ENCODE results near the gene GSTM1. TPM values are rescaled to one million over a fixed set of nuclear protein-coding genes. Genes with fewer than 3 reads are reported as not detected.
A peak's percentile ranks its signal among the peaks of the same experiment; 100 is the strongest.

The GSTM1 gene
- total and polyA plus RNA-seq, 2 of the 8 experiments (the other 6 are each of a cell fraction or from before 2014, with no cell fraction given), result 16.7 to 42.5 TPM

DNA sequence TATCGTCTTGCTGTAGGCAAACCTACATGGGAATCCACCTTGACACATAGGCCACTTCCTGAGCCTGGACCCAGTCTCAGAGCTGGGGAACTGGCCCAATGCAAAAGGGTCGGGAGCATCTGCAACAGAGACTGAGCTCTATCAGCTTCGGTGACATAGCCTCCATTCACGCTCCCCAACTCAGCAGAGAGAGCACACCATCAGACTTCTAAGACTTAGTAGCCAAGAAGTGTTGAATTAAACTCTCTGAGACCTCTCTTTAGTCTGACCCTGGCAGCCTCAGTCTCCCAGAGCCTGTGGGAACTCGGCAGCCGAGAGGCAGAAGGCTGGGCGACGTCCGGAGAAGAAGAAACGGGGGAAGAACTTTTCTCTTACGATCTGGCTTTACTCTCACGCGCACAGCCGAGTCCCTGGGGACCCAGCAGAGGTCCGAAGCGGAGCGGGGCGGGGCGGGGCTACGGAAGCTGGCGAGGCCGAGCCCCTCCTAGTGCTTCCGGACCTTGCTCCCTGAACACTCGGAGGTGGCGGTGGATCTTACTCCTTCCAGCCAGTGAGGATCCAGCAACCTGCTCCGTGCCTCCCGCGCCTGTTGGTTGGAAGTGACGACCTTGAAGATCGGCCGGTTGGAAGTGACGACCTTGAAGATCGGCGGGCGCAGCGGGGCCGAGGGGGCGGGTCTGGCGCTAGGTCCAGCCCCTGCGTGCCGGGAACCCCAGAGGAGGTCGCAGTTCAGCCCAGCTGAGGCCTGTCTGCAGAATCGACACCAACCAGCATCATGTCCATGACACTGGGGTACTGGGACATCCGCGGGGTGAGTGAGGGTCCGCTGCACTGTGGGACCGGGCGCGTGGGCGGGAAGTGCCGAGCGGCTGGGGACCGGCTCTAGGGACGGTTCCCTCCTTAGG lies 31.8 kb upstream of the GSTM1 start, which contains the start of gene GSTM4:
TSS of gene GSTM4 (plus strand) at position 485 of the 905 bp plus-strand sequence. CDS start at position 776, 291 bp downstream.
- Histone ChIP-seq H3K79me2 (ENCODE audit: control insufficient read depth in 1 of 2, insufficient read depth in 2 of 2, low read length in 2 of 2) (no peaks in the 10 kb centered on the region), H3K18ac (ENCODE audit: extremely low read depth, low read length) (peak within 1 kb of the TSS; percentile 83), H2AFZ (ENCODE audit: low read length) (peak within 1 kb of the TSS; percentile 75), H2BK12ac (ENCODE audit: low read depth, low read length) (peak within 1 kb of the TSS; percentile 53; the same call in 1 of the 2 replicates), H3K23me2 (ENCODE audit: low read depth, low read length) (peaks cover 9% of the 10 kb centered on the region), H3K56ac (replicated peaks; ENCODE audit: insufficient read length, low read depth, low read length) (peak within 1 kb of the TSS; percentile 86), H3K36me3 (ENCODE audit: control insufficient read depth in 2 of 4, insufficient read depth in 4 of 4, low read length in 3 of 4) (no peaks in the 10 kb centered on the region), H4K8ac (ENCODE audit: extremely low read depth, insufficient read depth, low read length) (peak within 1 kb of the TSS; percentile 81), H3K27me3 (replicated peaks in 1 of 4; ENCODE audit: control insufficient read depth in 3 of 4, extremely low read depth in 1 of 4, insufficient read depth in 3 of 4, low read length in 3 of 4) (peaks cover 0 to 5% (median 4%) of the 10 kb centered on the region in 4 experiments; a peak in 6 of 7 replicates), H2BK120ac (replicated peaks; ENCODE audit: low read depth, low read length) (no peak within 1 kb of the TSS), H3K4me3 (ENCODE audit: extremely low read depth in 1 of 4, insufficient read depth in 2 of 4, low read depth in 3 of 4, low read length in 4 of 4) (peak within 1 kb of the TSS; percentile 59 to 74 (median 66)), H4K5ac (ENCODE audit: insufficient read length, low read depth, low read length) (peak within 1 kb of the TSS; percentile 6), H4K20me1 (replicated peaks in 1 of 2; ENCODE audit: control insufficient read depth in 1 of 2, insufficient read depth in 2 of 2, low read length in 2 of 2) (no peaks in the 10 kb centered on the region), H2BK20ac (ENCODE audit: low read length) (no peak within 1 kb of the TSS), H3K4ac (replicated peaks; ENCODE audit: insufficient read length, low read depth, low read length) (no peak within 1 kb of the TSS), H3K9me3 (ENCODE audit: insufficient read depth in 2 of 2, low read depth in 1 of 2, low read length in 1 of 2) (no peaks in the 10 kb centered on the region), H3K27ac (ENCODE audit: low read depth, low read length) (no peak within 1 kb of the TSS), H3K4me2 (ENCODE audit: insufficient read depth in 1 of 2, low read depth in 2 of 2, low read length in 2 of 2) (peak within 1 kb of the TSS; percentile 74 to 79), H2BK15ac (ENCODE audit: low read length) (0 out of 2 replicates have a peak within 1 kb of the TSS, but pooled peaks have one; percentile 36), H2BK5ac (ENCODE audit: low read depth, low read length) (peak within 1 kb of the TSS; percentile 91; the same call in 1 of the 2 replicates), H3K9ac (replicated peaks in 1 of 4; ENCODE audit: extremely low read depth in 1 of 4, low read depth in 3 of 4, low read length in 3 of 4) (peak within 1 kb of the TSS in 3 of 4 experiments; percentile 41 to 68 (median 42); a peak in 5 of 7 replicates), H2AK5ac (ENCODE audit: low read depth, low read length) (no peak within 1 kb of the TSS), H3K79me1 (ENCODE audit: low read depth, low read length) (no peaks in the 10 kb centered on the region), H3K14ac (ENCODE audit: insufficient read length) (no peak within 1 kb of the TSS), H3K4me1 (replicated peaks in 1 of 4; ENCODE audit: control insufficient read depth in 3 of 4, insufficient read depth in 4 of 4, low read length in 3 of 4) (0 out of 7 replicates have a peak, but pooled peaks cover 0 to 3% (median 0%) of the 10 kb centered on the region in 4 experiments), H3K23ac (ENCODE audit: insufficient read length) (no peak within 1 kb of the TSS), H4K91ac (replicated peaks; ENCODE audit: insufficient read length, low read length) (peak within 1 kb of the TSS; percentile 52)
- ChIA-PET POLR2A (ENCODE audit: partially characterized antibody) (interaction anchor here (0.7 to 1.6 kb wide), 6 partner anchors 11 to 84 kb away, joined by 3 to 5 read pairs (median 3); partner anchors contain the start of gene GSTM1), CTCF (ENCODE audit: partially characterized antibody) (interaction anchor here (0.6 to 11.8 kb wide), 11 partner anchors 10 to 432 kb away, joined by 3 to 185 read pairs (median 4); partner anchors contain the start of gene GSTM1)
- DNase-seq (ENCODE audit: low read depth in 1 of 2, low spot score in 2 of 2) (peak; percentile 44 to 86), FAIRE-seq (no peak)
- WGBS, 2 experiments (ENCODE audit: extremely low coverage in 1 of 2, insufficient coverage in 1 of 2, insufficient read length in 1 of 2, insufficient replicate concordance in 2 of 2, low coverage in 1 of 2, low lambda C conversion rate in 2 of 2, missing lambda C conversion rate in 1 of 2), result 3% methylated on average over 54 of the region's 54 CpGs; no CpG with 5 or more reads in 1 of the 2 experiments
- no peak for TF ChIP-seq SIRT6 (IDR thresholded peaks at IDR 0.05; ENCODE audit: low read length)
- TF ChIP-seq KDM4A (IDR thresholded peaks at IDR 0.05; ENCODE audit: low read depth, low read length, severe bottlenecking), result peak; percentile 92
- no peak for TF ChIP-seq POLR2AphosphoS5 (IDR thresholded peaks at IDR 0.05; ENCODE audit: low read depth, low read length)
- TF ChIP-seq, protein P1, sequence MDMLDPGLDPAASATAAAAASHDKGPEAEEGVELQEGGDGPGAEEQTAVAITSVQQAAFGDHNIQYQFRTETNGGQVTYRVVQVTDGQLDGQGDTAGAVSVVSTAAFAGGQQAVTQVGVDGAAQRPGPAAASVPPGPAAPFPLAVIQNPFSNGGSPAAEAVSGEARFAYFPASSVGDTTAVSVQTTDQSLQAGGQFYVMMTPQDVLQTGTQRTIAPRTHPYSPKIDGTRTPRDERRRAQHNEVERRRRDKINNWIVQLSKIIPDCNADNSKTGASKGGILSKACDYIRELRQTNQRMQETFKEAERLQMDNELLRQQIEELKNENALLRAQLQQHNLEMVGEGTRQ (IDR thresholded peaks at IDR 0.05; ENCODE audit: low read length), result no peak
- no peak for TF ChIP-seq POU5F1 (IDR thresholded peaks at IDR 0.05; ENCODE audit: low read depth, low read length)
- TF ChIP-seq, protein P2, sequence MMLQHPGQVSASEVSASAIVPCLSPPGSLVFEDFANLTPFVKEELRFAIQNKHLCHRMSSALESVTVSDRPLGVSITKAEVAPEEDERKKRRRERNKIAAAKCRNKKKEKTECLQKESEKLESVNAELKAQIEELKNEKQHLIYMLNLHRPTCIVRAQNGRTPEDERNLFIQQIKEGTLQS (IDR thresholded peaks at IDR 0.05; ENCODE audit: insufficient read depth, low read depth, low read length), result no peak
- peak in 1 of 2 experiments; percentile 32; a peak in 1 of 3 replicates for TF ChIP-seq POLR2A (IDR thresholded peaks at IDR 0.05; ENCODE audit: control extremely low read depth in 1 of 2, low read depth in 2 of 2, low read length in 2 of 2)
- TF ChIP-seq TCF12 (IDR thresholded peaks at IDR 0.05; ENCODE audit: low read depth, low read length), result no peak
- no peak for TF ChIP-seq RFX5 (IDR thresholded peaks at IDR 0.05; ENCODE audit: borderline replicate concordance, low read depth, low read length)
